Ovary (tissue), 9 donors: ENCODE data around the gene NR1D1. TPM values are rescaled to one million over a fixed set of nuclear protein-coding genes. Genes with fewer than 3 reads are reported as not detected.

Experiments used
- DNase-seq, 5 donors: peaks; one replicate each; pipeline ENCODE4 v3.0.0-alpha.2; 2019 to 2020
- H3K27ac ChIP-seq, 2 donors: fragments of 200-600 bp; one replicate each; pipeline versions ENCODE4 v1.5.1 to v1.8.0; 2019 to 2022
- H3K27me3 ChIP-seq: fragments of 200-600 bp; one replicate; pipeline ENCODE4 v1.8.0; 2022
- H3K36me3 ChIP-seq: fragments of 200-600 bp; sonication (generic); one replicate; pipeline ENCODE4 v1.5.1; 2019
- H3K4me1 ChIP-seq: one replicate; pipeline ENCODE4 v1.8.1; 2013; ENCODE audit warnings: mild to moderate bottlenecking, moderate library complexity; ENCODE audit not compliant: insufficient read depth
- H3K4me3 ChIP-seq: fragments of 200-600 bp; sonication (generic); one replicate; pipeline ENCODE4 v1.5.1; 2017
- H3K9me3 ChIP-seq, 2 donors: fragments of 200-600 bp in 1 of 2; sonication (generic) in 1 of 2; one replicate each; pipeline versions ENCODE4 v1.5.1 to v1.8.1; 2013 to 2019; ENCODE audit warnings: mild to moderate bottlenecking in 1 of 2, moderate library complexity in 1 of 2
- EP300 ChIP-seq: sonication (generic); formaldehyde crosslinking; IDR thresholded peaks from one replicate; pipeline ENCODE4 v1.6.1; 2017; ENCODE audit warnings: antibody characterized with exemption
- POLR2A ChIP-seq: fragments of 450-650 bp; IDR thresholded peaks from one replicate; pipeline ENCODE4 v1.6.1; 2017; ENCODE audit warnings: antibody characterized with exemption, mild to moderate bottlenecking, moderate library complexity
- WGBS, 3 donors: extraction: QIAGEN DNeasy Blood & Tissue Kit in 1 of 3; methylation state at CpG; one replicate each; pipeline versions ENCODE4 v1.1.5 to v1.1.7; 2013 to 2017; 5-methylcytosine and 5-hydroxymethylcytosine counted together
- intact Hi-C, 4 donors: fragments of 100-400 bp; cut with DNase I; formaldehyde crosslinking; loops; one replicate each; pipeline versions ENCODE4 v1.11.0 to v1.15.1; 2022 to 2023
- polyA plus RNA-seq, 2 donors: library from polyadenylated mRNA; stranded (reverse); fragments of 200-250 nt in 1 of 2; fragments of 350-450 nt in 1 of 2; fragmentation: Illumina TruSeq in 1 of 2; extraction: RNeasy Lipid Tissue Mini Kit (QIAGEN cat#74804) in 1 of 2; gene quantifications; one replicate each; pipeline ENCODE4 v1.2.3, GENCODE V29; 2013 to 2014
- total RNA-seq, 7 donors: library from RNA; depleted of rRNA in 2 of 7; stranded (reverse); fragments of >200 nt in 2 of 7; fragmentation: NEBNext Ultra II Directional in 3 of 7; extraction: Animal tissue kit (Norgen Biotek cat#: 25700) in 3 of 7; gene quantifications; one replicate each; pipeline versions ENCODE4 v1.1.0 to v1.2.4, GENCODE V29; 2016 to 2023
- TF ChIP-seq, protein P1 (sequence below), 3 donors: fragments of 450-650 bp in 2 of 3; fragments of 200-600 bp in 1 of 3; IDR thresholded peaks; one replicate each; pipeline versions ENCODE4 v1.5.1 to v1.8.0; 2016 to 2022; ENCODE audit warnings: antibody characterized with exemption in 3 of 3, mild to moderate bottlenecking in 1 of 3
- donor health status: DM: no; HTN: no; CAD: no; lungs with moderate emphysema.
- donor health status: DM: no; HTN: no; CAD: no.
- donor health status: Bipolar disorder and iron deficiency.
- donor health status: DM: yes; HTN: yes; CAD: no.
- donor health status: DM: no; HTN: no; CAD: no.
- donor health status: DM: yes; HTN: yes; CAD: no.

The NR1D1 gene
- total and polyA plus RNA-seq, 9 donors, result 10.7 to 73.8 (median 23.7) TPM

- no peak for DNase-seq
- H3K4me1 ChIP-seq, result peaks cover 50% of the 10 kb centered on the region
- no peaks in the 10 kb centered on the region for H3K36me3 ChIP-seq
- TF ChIP-seq, protein P1, sequence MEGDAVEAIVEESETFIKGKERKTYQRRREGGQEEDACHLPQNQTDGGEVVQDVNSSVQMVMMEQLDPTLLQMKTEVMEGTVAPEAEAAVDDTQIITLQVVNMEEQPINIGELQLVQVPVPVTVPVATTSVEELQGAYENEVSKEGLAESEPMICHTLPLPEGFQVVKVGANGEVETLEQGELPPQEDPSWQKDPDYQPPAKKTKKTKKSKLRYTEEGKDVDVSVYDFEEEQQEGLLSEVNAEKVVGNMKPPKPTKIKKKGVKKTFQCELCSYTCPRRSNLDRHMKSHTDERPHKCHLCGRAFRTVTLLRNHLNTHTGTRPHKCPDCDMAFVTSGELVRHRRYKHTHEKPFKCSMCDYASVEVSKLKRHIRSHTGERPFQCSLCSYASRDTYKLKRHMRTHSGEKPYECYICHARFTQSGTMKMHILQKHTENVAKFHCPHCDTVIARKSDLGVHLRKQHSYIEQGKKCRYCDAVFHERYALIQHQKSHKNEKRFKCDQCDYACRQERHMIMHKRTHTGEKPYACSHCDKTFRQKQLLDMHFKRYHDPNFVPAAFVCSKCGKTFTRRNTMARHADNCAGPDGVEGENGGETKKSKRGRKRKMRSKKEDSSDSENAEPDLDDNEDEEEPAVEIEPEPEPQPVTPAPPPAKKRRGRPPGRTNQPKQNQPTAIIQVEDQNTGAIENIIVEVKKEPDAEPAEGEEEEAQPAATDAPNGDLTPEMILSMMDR (IDR thresholded peaks at IDR 0.05), result no peak
- TF ChIP-seq EP300, result no peak
- TF ChIP-seq POLR2A, result no peak
- 67 to 76% (median 72%) methylated on average over 16 of the region's 16 CpGs for WGBS, 3 donors
- peak overlapping the region; percentile 65 for H3K4me3 ChIP-seq
- peak overlapping the region; percentile 89 to 96 for H3K27ac ChIP-seq
- no peaks in the 10 kb centered on the region for H3K27me3 ChIP-seq
- H3K9me3 ChIP-seq, result no peaks in the 10 kb centered on the region
- intact Hi-C loops, result no loop called here
Measured at GRCh38 chr17:40101367-40102210, 1.2 kb upstream of the NR1D1 start.

- H3K4me3 ChIP-seq, result peak overlapping the region; percentile 65
Measured at GRCh38 chr17:40100669-40101366, 429 bp upstream of the NR1D1 start.

DNA sequence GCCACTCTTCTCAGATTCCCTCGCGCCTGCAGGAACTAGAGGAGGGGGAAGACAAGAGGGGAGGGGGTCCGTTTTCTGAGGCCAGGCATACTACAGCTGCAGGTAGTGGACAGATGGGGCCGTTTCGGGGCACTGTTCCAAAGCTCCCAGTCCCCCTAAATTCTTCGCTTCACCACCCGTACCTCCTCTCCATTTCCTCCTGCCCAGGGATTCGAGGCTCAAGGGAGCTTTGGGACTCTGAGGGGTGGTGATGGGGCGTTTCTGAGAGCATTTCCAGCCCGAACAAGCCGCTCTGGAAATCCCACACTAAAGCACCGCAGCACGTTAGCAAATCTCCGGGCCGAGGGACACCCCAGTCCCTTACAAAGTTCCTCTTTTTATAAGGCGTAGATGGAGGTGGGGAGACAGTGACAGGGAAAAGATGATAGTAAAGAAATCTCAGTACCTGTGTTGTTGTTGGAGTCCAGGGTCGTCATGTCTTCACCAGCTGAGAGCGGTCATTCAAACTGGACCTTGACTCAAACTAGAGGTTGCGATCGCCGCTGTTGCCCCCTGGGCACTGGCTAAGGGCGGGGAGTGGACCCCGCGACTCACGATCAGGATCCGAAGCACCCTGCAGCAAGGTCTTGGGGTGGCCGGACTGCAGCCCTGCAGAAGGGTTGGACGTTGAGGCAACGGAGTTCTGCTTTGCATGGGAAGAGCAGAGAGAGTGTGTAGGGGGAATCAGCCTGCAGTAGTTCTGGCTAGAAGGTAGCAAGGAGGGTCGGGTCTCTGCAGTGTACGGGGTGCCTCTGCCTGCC is 570 bp downstream of the NR1D1 start:
- TF ChIP-seq EP300, result no peak
- TF ChIP-seq, protein P1 (IDR thresholded peaks at IDR 0.05), result no peak
- TF ChIP-seq POLR2A, result no peak
- peak in 1 of 5 donors; percentile 48 for DNase-seq
- Histone ChIP-seq H3K9me3 (no peaks in the 10 kb centered on the region), H3K4me1 (peaks cover 38% of the 10 kb centered on the region), H3K27ac (peak overlapping the region; percentile 89 to 96), H3K27me3 (no peaks in the 10 kb centered on the region), H3K36me3 (no peaks in the 10 kb centered on the region), H3K4me3 (peak overlapping the region; percentile 65)
- 0 to 1% (median 1%) methylated on average over 29 to 31 of the region's 31 CpGs for WGBS, 3 donors
- intact Hi-C loops, result loop anchor here in 1 of 4 donors (5.0 kb wide), 1 partner anchor 38 kb away; the partner anchor contains the start of gene THRA

More at GRCh38 chr17:40100669-40101366, 429 bp upstream of the NR1D1 start:
- intact Hi-C loops, result no loop called here
- TF ChIP-seq POLR2A, result peak; percentile 91
- peak; percentile 89 for TF ChIP-seq EP300
- TF ChIP-seq, protein P1 (IDR thresholded peaks at IDR 0.05), result no peak
- Histone ChIP-seq H3K9me3 (no peaks in the 10 kb centered on the region), H3K4me1 (peaks cover 45% of the 10 kb centered on the region), H3K27me3 (no peaks in the 10 kb centered on the region), H3K27ac (peak overlapping the region; percentile 89 to 96), H3K36me3 (no peaks in the 10 kb centered on the region)
- peak; percentile 98 to 99 (median 98) for DNase-seq
- WGBS, 3 donors, result 2% methylated on average over 25 of the region's 25 CpGs
